NOMO-1 treated with DMSO at 0.1 percent for 48 hours (cell line): Measurements from ENCODE around the gene RNU6-1.

Experiments used
- DNase-seq: peaks from one replicate; lab custom pipeline; 2025; ENCODE audit not compliant: unreplicated experiment; lab: John Stamatoyannopoulos, UW

RNU6-1 gene

GRCh38 chr15:67834581-67835296, 5.1 kb downstream of the RNU6-1 start:
- no peak for DNase-seq

GRCh38 chr15:67833710-67834511, 5.9 kb downstream of the RNU6-1 start:
- DNase-seq = peak; percentile 60

- no peak for DNase-seq
Measured at GRCh38 chr15:67832897-67833709, 6.7 kb downstream of the RNU6-1 start.

DNA sequence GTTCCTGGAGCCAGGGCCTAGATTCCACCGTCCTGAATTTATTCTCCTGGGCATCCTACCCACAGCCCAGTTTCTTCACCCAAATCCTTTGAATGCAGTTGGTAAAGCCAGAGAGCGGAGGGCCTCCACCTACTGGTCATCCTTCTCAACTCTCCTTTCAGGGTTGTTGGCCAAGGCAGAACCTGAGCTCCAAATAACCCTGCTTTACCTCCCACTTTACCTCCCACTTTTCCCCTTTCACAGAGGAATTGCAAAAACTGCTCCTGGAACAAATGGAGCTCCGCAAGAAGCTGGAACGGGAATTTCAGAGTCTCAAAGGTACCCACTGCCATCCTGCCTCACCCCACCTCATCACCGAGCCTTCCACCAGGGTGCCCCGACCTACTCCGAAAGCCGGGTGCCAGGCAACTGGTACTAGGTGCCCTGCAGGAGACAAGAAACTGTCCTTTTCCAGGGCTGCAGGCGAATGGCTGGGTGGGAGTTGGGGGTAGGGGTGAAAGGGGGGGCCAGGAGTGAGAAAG, 7.8 kb downstream of the RNU6-1 start:
- DNase-seq = no peak

- no peak for DNase-seq
Measured at GRCh38 chr15:67831363-67831762, 8.5 kb downstream of the RNU6-1 start.

GRCh38 chr15:67829647-67830504, 10.0 kb downstream of the RNU6-1 start:
- DNase-seq = no peak

GRCh38 chr15:67828969-67829646, 10.7 kb downstream of the RNU6-1 start:
- no peak for DNase-seq

DNA sequence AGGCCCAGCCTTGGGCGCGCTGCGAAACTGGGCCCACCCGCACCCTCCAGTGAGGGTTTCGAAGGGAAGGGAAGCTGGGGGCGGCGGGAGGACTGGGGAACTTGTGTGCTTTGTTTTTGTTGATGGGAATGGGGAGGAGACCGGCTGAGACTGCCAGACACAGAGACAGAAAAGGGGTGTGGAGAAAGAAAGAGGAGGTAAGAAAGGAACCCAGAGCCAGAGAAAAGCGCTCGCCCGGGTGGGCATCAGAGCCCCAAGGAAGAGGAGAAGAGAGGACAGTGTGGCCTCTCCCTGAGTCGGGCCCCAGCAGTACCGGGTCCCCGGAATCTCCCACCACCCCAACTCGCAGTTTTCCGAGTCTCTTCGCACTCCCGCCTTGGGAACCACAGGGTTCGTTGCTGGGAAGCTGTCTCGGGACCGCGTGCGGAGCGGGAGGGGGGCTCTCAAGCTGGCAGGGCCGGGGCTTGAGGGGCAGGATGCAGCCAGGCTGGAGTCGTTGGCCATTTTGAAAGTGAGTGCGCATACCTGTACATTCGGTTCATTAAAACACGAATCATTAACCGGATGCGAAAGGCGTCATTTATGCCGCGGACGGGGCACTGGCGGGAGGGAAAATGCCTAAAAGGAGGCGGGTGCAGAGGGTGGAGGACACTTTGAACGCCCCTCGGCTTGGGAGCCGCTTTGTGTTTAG, 11.4 kb downstream of the RNU6-1 start:
- no peak for DNase-seq

DNA sequence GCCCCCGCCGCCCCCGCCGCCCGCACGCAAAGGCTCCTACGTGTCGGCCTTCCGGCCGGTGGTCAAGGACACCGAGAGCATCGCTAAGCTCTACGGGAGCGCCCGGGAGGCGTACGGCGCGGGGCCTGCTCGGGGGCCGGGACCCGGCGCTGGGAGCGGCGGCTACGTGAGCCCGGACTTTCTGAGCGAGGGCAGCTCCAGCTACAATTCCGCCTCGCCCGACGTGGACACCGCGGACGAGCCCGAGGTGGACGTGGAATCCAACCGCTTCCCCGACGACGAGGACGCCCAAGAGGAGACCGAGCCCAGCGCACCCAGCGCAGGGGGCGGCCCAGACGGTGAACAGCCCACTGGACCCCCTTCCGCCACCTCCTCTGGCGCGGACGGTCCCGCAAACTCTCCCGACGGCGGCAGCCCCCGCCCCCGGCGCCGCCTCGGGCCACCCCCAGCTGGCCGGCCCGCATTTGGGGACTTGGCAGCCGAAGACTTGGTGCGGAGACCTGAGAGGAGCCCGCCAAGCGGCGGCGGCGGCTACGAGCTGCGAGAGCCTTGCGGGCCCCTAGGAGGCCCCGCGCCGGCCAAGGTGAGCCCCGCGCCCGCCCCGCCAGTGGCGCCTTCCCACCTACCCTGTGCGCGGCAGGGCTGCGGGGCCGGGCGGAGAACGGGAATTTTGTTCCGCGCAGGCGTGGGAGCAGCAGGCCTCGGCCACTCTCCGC, 12.1 kb downstream of the RNU6-1 start:
- no peak for DNase-seq

- no peak for DNase-seq
Measured at GRCh38 chr15:67826717-67827561, 12.9 kb downstream of the RNU6-1 start.

GRCh38 chr15:67825881-67826716, 13.7 kb downstream of the RNU6-1 start:
- no peak for DNase-seq

GRCh38 chr15:67824976-67825880, 14.6 kb downstream of the RNU6-1 start, which contains the start of gene SKOR1:
Gene SKOR1, plus strand, starts transcription at chr15:67825509. Its CDS starts 94 bp downstream, at chr15:67825603.
- DNase-seq = no peak

DNA sequence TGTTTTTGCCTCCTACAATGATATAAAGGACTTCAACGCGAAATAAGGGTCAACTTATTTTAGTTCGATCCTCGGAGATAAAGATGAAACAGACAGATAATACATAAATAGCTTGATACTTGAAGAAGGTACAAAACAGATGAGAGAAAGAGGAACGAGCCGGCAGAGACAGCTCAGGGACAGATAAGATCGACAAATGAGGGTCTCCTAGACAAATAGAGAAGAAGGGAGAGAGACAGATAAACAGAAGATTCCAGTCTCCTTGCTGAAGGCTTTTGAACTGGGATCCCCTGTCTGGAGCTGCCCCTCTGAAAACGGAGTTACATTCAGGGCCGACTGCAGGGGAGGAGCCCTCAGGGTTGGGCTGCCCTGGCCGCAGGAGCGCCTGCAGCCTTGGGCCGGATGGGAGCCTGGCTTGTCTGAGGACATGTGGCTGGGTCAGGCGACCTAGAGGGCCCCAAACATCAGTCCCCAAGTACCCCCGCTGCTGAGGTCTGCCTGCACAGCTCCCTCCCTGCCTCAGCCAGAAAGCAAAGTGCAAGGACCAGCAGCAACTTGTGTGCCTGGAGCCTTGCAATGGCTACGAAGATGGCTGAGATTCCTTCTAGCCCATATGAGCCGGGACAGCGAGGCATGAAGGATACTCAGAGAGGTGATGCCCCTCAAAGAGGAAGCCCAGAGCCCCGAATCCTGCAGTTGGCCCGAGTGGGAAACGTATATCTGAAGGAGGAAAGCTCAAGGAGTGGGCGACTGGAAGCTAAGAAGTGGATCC, 15.5 kb downstream of the RNU6-1 start:
- no peak for DNase-seq

GRCh38 chr15:67823314-67824196, 16.3 kb downstream of the RNU6-1 start:
- DNase-seq = no peak
